ENCODE results near the gene SLC35A1.
"Not testable (repeated sequence)": the region's sequence is repeated elsewhere in the genome, so short reads cannot be mapped to it uniquely, and the experiment has no call there.

Gene SLC35A1

GRCh38 chr6:87472525-87473418 lies at the start of gene SLC35A1:
Gene SLC35A1, plus strand, starts transcription at chr6:87472974. Its CDS starts 30 bp downstream, at chr6:87473004.
- peak; percentile 68 for DNase-seq (ENCODE audit: low read depth)

- no peak for DNase-seq (ENCODE audit: low read depth)
These were observed 46.0 kb upstream of the SLC35A1 start for GRCh38 chr6:87426789-87427188.

GRCh38 chr6:87430499-87430898 lies 42.3 kb upstream of the SLC35A1 start:
- no peak for DNase-seq (ENCODE audit: low read depth)

GRCh38 chr6:87431263-87431662 lies 41.5 kb upstream of the SLC35A1 start:
- no peak for DNase-seq (ENCODE audit: low read depth)

- DNase-seq (ENCODE audit: low read depth) = no peak
These were observed 36.3 kb upstream of the SLC35A1 start for GRCh38 chr6:87436435-87436834.

GRCh38 chr6:87441711-87442110 lies 31.1 kb upstream of the SLC35A1 start:
- DNase-seq (ENCODE audit: low read depth) = no peak

GRCh38 chr6:87444362-87444761 lies 28.4 kb upstream of the SLC35A1 start:
- no peak for DNase-seq (ENCODE audit: low read depth)

GRCh38 chr6:87465051-87465450 lies 7.7 kb upstream of the SLC35A1 start:
- DNase-seq (ENCODE audit: low read depth) = no peak

GRCh38 chr6:87473419-87473903 lies 687 bp downstream of the SLC35A1 start:
- DNase-seq (ENCODE audit: low read depth) = no peak

GRCh38 chr6:87481931-87482330 lies 9.2 kb downstream of the SLC35A1 start:
- no peak for DNase-seq (ENCODE audit: low read depth)

GRCh38 chr6:87482366-87482765 lies 9.6 kb downstream of the SLC35A1 start:
- no peak for DNase-seq (ENCODE audit: low read depth)

GRCh38 chr6:87483929-87484328 lies 11.2 kb downstream of the SLC35A1 start:
- DNase-seq (ENCODE audit: low read depth) = no peak

GRCh38 chr6:87484491-87484890 lies 11.7 kb downstream of the SLC35A1 start:
- DNase-seq (ENCODE audit: low read depth) = no peak

GRCh38 chr6:87487555-87487954 lies 14.8 kb downstream of the SLC35A1 start:
- no peak for DNase-seq (ENCODE audit: low read depth)

- DNase-seq (ENCODE audit: low read depth) = not testable (repeated sequence)
These were observed 16.6 kb downstream of the SLC35A1 start for GRCh38 chr6:87489326-87489725.

- DNase-seq (ENCODE audit: low read depth) = no peak
These were observed 22.1 kb downstream of the SLC35A1 start for GRCh38 chr6:87494761-87495422.

- DNase-seq (ENCODE audit: low read depth) = no peak
These were observed 25.3 kb downstream of the SLC35A1 start for GRCh38 chr6:87498048-87498447.

GRCh38 chr6:87501809-87502572 lies 29.2 kb downstream of the SLC35A1 start:
- DNase-seq (ENCODE audit: low read depth) = no peak

GRCh38 chr6:87504441-87504840 lies 31.7 kb downstream of the SLC35A1 start:
- DNase-seq (ENCODE audit: low read depth) = no peak

GRCh38 chr6:87514831-87515230 lies 42.1 kb downstream of the SLC35A1 start:
- DNase-seq (ENCODE audit: low read depth) = no peak

GRCh38 chr6:87518453-87518852 lies 45.7 kb downstream of the SLC35A1 start:
- no peak for DNase-seq (ENCODE audit: low read depth)

- no peak for DNase-seq (ENCODE audit: low read depth)
These were observed 49.9 kb downstream of the SLC35A1 start for GRCh38 chr6:87522686-87523085.

All from T-helper 22 cell (primary cell).